GM19193 (cell line): Measurements from ENCODE around the gene CDH2.

Source experiments
- POLR2A ChIP-seq: IDR thresholded peaks from 4 replicates; pipeline ENCODE4 v1.6.1; 2011; ENCODE audit not compliant: insufficient read depth, insufficient read length; ENCODE audit errors: extremely low read depth

CDH2 gene

DNA sequence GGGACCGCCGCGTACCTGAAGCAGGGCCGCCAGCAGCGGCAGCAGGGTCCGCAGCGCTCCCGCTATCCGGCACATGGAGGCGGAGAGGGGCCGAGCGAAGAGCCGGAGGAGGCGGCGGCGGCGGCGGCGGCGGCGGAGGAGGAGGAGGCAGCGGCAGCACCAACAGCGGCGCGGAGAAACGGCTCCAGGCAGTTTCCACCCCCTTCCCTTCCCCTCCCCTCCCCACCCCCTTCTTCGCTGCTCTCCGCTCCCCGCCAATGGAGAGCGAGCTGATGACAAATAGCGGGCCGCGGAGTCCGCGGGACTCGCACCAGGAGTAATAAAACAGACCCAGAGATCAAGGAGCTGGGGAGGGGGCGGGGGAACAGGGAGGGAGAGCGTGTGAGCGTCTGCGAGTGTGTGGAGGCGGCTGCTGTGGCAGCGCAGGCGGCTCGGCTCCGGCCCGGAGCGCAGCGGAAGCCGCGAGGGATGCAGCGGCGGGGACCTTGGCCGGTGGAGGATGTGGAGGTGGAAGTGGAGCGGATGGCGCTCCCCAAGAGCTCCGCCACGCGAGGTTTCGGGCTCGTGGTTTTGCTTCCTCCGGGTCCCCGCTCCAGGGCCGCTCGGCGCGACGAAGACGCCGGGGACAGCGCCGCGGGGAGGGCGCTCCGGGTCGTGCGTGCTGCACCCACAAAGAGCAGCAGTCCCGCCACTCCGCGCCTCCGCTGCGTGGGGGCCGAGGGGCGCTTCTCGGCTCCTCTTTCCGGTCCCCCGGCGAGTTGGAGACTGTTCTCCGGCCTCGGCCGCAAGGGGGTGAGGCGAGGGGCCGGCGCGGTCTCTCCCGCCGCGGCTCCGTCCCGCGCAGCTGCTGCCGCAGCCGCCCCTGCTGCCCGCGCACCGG is at the start of gene CDH2:
Gene CDH2 (minus strand): TSS at position 183 of the 880 bp plus-strand sequence. CDS start 108 bp downstream, at position 75.
- TF ChIP-seq POLR2A: no peak

DNA sequence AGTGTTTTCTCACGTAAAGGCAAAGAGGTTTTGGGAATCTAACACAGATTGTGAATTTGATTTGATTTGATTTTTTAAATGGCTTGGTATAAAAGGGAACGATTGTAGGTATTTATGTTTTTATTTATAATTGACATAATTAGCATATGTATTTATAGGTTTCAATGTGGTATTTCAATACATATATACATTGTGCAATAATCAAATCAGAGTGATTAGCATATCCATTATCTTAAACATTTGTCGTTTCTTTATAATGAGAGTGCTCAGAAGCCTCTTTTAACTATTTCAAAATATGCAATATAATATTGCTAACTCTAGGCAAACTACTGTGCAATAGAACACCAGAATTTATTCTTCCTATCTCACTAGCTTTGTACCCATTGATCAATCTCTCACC is 35.1 kb upstream of the CDH2 start:
- no peak for TF ChIP-seq POLR2A

DNA sequence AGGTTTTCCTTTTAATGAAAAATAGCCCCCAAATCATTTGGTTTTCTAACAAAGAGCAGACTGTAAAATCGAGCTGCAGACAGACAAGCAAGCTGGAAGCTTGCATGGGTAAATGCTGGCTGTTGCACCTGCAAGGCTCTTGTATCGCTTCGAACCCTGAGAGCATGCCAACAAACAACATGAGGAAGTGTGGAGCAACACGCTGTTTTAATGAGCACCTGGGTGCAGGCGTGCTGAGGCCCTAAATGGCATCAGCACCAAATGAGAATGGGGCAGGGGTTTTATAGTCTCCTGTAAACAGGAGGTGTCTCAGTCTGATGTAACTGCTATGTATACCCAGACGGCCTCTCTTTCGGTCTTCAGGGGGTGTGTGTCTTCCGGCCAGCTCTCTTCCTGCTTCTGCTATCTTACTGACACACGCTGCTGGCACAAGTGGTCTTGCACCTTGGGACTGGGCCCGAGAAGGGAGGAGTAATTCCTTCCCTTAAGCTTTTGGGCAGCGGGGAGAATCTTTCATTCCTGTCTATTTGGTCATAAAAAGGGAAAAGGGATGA is 31.9 kb upstream of the CDH2 start:
- no peak for TF ChIP-seq POLR2A

DNA sequence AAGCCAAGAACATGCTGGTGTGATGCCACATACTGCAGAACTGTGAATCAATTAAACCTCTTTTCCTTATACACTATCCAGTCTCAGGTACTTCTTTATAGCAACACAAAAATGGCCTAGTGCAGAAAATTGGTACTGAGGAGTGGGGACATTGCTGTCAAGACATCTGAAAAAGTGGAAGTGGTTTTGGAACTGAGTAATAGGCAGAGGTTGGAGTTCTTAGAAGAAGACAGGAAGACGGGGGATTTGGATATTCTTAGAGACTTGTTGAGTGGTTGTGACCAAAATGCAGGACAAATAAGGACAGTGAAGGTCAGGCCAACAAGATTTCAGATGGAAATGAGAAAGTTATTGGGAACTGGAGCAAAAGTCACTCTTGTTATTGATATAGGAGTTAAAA is 31.3 kb upstream of the CDH2 start:
- no peak for TF ChIP-seq POLR2A

DNA sequence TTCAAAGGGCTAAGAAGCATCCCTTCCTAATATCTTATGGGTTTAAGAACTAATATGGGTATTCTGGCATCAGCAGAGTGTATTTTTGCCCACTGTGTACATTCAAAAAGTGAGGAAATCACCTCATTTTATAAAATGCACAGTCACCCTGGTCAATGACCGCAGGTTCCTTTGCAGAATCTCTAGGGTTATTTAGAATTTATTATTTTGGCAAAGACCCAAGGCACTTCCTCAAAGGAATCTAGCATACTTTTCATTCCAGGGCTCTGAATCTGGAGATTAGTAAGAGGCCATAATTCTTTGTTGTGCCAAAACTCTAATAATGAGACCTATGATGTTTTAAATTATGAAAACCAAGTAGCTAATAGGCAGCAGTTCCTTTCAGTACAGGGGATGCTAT is 27.2 kb upstream of the CDH2 start:
- no peak for TF ChIP-seq POLR2A

DNA sequence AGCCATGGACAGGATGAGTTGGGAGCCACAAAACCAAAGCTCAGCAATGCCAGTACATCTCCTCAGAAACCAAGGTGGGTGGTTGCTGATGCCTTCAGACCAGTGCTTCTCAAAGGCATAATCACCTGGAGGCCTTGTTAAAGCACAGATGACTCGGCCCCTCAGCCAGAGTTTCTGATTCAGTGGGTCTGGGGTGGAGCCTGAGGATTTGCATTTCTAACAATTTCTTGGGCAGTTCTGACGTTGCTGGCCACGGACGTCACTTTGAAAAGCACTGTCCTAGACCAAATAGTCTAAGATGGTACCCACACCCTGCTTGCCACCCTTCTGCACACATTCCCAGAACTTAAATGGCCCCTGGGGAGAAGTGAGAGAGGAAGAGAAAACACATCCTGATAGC is 24.1 kb upstream of the CDH2 start:
- TF ChIP-seq POLR2A: no peak

DNA sequence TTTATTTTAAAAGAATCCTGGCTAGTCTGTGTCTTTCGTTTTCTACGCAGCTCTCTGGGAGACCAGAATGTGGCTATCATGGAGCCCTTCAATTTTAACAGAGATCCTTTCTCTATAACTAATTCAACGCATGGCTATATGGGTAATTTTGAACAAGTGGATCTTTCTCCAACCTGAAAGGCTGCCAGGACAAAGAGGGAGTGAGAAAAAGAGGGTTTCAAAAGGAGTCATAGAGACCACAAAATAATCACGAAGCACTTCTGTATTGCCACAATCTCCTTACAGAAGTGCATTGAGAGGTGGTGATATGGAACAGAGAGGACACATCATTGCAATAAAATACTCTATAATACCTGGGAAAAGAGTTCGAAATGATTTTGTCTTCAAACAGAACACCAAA is 21.7 kb upstream of the CDH2 start:
- TF ChIP-seq POLR2A: no peak

DNA sequence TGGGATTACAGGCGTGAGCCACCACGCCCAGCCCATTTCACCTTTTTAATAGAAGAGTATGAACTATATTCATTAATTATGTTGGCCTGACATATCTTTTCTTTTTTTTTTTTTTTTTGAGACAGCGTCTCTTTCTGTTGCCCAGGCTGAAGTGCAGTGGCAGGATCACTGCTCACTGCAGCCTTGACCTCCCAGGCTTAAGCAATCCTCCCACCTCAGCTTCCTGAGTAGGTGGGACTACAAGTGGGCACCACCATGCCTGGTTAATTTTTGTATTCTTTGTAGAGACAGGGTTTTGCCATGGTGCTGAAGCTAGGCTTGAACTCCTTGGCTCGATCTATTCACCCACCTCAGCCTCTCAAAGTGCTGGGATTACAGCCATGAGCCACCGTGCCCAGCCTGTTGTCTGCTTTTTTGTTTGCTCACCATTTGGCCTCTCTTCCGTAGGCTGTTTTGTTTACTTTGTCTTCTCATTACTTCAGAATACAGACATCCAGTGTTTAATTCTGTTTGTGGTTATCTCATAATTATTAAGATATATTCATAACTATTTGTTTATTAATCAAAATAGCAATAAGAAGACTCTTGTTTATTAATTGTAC is 16.3 kb upstream of the CDH2 start:
- no peak for TF ChIP-seq POLR2A

DNA sequence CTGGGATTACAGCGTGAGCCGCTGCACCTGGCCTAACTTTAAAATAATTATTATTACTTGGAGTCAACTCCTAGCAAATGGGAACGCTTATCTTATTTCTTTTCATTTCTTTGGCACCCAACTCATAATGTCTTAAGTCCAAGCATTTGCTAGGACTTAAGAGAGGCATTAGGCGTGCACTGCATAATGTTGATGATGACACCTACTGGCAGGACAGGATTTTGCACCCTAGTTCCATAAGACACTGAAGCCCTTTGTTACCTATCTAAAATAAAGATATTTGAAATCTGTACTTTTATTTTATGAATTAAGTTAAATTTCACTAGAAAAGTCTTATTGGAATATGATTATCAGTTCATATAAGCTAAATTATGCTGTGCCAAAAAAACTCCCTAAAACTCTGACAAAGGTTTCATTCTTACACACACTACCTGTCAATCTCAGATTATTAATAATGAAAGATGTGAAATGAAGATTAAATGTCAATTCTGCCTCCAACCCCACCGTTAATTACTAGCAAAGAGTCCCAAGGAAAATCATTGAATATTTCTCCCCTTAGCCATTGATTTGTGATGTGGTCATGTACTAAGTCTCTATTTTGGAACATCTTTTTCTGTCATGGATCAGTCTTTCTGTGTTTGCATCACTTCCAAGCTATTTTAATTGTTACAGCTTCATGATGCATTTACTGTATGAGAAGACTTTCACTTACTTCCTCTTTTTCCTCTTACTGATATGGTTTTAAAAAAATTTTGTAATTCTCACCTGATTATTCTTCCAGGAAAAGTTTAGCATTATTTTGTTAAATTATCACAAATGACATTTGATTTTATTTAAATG is 12.7 kb upstream of the CDH2 start:
- TF ChIP-seq POLR2A: no peak

DNA sequence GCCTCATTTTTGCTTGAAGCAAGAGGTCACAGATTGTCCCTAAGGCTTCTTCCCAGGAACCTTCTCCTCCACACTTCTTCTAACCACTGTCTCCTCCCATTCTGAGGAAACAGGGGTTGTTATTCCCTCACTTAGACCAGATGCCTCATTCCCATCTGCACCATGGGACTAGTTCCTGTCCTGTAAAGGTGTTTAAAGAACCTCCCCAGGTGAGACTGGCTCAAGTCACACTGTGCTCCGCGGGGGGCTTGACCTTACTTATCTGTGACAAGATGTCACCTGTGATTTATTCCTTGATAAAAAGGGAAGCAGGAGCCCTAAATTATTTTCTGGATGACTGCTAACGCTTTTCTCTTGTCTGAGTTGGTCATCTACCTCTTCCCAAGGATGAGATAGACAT is 8.2 kb upstream of the CDH2 start:
- TF ChIP-seq POLR2A: no peak

DNA sequence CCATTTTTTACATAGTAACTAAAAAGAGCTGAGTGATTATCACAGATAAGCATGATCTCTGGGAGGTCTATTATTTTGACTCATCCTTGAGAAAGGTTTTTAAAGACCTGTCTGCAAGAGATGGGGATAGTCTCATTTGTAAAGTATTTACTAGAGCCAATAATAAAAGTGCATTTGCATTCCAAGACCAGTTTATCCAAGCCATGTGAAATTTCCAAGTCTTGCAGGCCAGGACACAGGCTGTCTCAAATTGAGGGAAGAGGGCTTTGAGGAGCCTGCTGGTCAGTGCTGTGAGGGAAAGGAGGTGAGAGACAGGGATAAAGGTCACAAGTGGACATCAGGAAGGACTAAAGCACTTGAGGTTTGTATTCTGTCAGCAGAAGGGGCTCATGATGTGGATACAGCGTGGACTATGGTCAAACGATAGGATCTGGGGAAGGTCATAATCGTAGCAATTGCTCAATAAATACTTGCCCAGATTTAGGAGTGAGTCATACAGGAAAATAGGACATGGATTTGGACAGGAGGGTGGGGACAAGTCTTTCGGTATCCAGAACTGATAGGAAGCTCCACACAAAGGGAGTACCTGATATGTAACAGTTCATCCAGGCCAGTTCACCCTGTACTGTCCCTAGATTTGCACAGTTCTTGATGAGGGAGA is 6.6 kb upstream of the CDH2 start:
- TF ChIP-seq POLR2A: no peak

DNA sequence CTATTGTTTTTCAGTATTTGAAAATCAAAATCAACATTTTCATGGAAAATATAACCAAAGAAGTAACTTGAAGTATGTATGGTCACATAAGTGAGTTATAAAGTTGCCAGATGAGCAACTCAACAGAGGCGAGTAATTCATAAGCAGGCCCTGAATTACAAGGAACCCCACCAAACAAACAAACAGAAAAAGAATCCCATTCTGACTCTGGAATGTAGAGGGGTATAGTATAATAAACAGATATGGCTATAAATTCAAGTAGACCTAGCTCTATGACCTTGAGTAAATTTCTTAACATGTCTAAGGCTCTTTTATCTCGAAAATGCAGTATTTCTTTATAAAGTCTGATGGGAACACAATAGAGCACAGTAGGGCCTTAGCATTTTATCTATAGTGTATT is 4.7 kb upstream of the CDH2 start:
- TF ChIP-seq POLR2A: no peak

DNA sequence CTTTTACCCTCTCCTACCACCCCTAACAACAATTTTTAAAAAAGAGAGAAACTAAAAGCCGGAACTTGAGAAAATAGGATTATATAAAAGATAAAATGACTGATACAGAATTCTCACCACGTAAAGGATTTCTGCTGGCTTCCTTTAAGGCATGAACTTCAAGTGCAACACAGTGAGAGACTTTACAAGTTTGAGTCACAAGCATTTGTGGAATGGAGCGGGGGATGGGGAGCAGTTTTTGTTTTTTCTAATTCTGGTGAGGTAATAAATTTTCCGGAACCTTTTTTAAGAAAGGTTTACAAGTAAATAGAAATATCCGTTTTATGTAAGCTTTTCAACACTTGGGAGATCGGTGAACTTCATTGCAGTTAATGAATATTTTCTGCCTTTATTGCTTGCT is 1.8 kb upstream of the CDH2 start:
- no peak for TF ChIP-seq POLR2A

DNA sequence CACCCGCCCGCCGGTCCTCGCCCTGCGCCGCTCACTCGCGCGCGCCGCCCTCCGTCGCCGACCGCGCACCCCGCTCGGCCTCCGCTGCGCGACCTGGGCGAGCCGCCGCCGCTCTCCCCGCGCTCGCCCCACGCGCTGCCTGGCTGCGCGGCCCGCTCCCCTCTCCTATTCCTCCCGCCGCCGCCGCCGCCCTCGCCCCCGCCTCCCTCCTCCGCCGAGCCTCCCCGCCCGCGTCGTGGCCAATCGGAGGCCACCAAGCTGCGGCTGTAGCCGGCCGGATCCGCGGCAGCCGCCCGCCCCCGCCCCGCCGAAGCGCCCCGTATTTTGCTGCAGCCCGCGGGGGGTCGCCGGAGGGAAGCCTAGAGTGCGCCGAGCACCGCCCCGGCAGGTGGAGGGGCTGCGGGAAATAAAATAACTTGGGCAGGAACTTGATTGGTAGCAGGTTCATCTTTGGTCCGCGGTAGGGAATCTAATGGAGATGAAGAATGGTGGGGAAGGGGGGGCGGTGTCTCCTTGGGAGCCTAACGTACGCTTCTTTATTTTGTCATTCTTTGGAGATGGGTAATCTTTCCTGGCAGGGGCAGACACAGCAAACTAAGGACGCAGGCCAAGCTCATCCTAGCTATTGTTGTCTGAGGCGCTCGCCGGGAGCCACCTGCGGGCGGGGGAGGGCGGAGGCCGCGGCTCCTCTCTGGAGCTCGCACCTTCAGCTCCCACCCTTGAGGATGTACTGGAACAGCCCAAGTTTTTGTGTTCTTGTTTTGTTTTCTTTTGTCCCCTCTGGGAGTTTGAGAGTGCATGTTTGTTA is 1.1 kb upstream of the CDH2 start:
- no peak for TF ChIP-seq POLR2A
